Inferior parietal cortex (tissue), 1 donor: ENCODE results near the gene UTP4.

ENCODE experiments used
- DNase-seq: peaks from one replicate; pipeline ENCODE4 v3.0.0-alpha.2; 2016; ENCODE audit errors: extremely low spot score

UTP4 gene

GRCh38 chr16:69176033-69176800 is 43.8 kb downstream of the UTP4 start:
- DNase-seq: no peak

- no peak for DNase-seq
These were observed 47.0 kb downstream of the UTP4 start for GRCh38 chr16:69179328-69180010.

- DNase-seq: no peak
These were observed 47.5 kb downstream of the UTP4 start for GRCh38 chr16:69180011-69180338.

- no peak for DNase-seq
These were observed 50.4 kb downstream of the UTP4 start for GRCh38 chr16:69182730-69183416.

- peak; percentile 91 for DNase-seq
These were observed 54.4 kb downstream of the UTP4 start, which contains the start of gene SNTB2 for GRCh38 chr16:69186642-69187445. Gene SNTB2 (plus strand): TSS chr16:69187164. CDS start chr16:69187167, 3 bp downstream.

GRCh38 chr16:69187446-69188235 is 55.2 kb downstream of the UTP4 start:
- no peak for DNase-seq

GRCh38 chr16:69188236-69188549 is 55.7 kb downstream of the UTP4 start:
- DNase-seq: no peak

- DNase-seq: no peak
These were observed 56.3 kb downstream of the UTP4 start for GRCh38 chr16:69188716-69189115.

- DNase-seq: no peak
These were observed 57.7 kb downstream of the UTP4 start for GRCh38 chr16:69190046-69190588.

- no peak for DNase-seq
These were observed 58.1 kb downstream of the UTP4 start for GRCh38 chr16:69190598-69190997.

- no peak for DNase-seq
These were observed 58.7 kb downstream of the UTP4 start for GRCh38 chr16:69191136-69191535.

GRCh38 chr16:69193855-69194254 is 61.4 kb downstream of the UTP4 start:
- DNase-seq: no peak

- no peak for DNase-seq
These were observed 62.0 kb downstream of the UTP4 start for GRCh38 chr16:69194488-69194887.

- DNase-seq: no peak
These were observed 63.0 kb downstream of the UTP4 start for GRCh38 chr16:69195369-69196029.

GRCh38 chr16:69197573-69197972 is 65.1 kb downstream of the UTP4 start:
- no peak for DNase-seq

GRCh38 chr16:69199382-69199781 is 66.9 kb downstream of the UTP4 start:
- no peak for DNase-seq

GRCh38 chr16:69201291-69201690 is 68.8 kb downstream of the UTP4 start:
- no peak for DNase-seq

- DNase-seq: no peak
These were observed 69.3 kb downstream of the UTP4 start for GRCh38 chr16:69201787-69202186.

- no peak for DNase-seq
These were observed 71.7 kb downstream of the UTP4 start for GRCh38 chr16:69204172-69204571.

GRCh38 chr16:69209735-69210134 is 77.3 kb downstream of the UTP4 start:
- DNase-seq: no peak
